HG02798 (cell line): ENCODE results near the gene TMSB15B.
"Not testable (repeated sequence)": the region's sequence is repeated elsewhere in the genome, so short reads cannot be mapped to it uniquely, and the experiment has no call there.

ENCODE experiments used
- ATAC-seq: cut with Tn5 transposase; IDR thresholded peaks from one replicate; pipeline ENCODE4 v1.9.1; 2021; ENCODE audit warnings: mild to moderate bottlenecking; ENCODE audit not compliant: unreplicated experiment, poor library complexity

TMSB15B gene

GRCh38 chrX:104015576-104015975, 53.1 kb downstream of the TMSB15B start:
- not testable (repeated sequence) for ATAC-seq
